Measurements from ENCODE around the gene SLC16A3. TPM values are rescaled to one million over a fixed set of nuclear protein-coding genes. Genes with fewer than 3 reads are reported as not detected.

Gene SLC16A3
- total and polyA plus RNA-seq, 10 of the 15 experiments (the other 5 are each of a cell fraction or from before 2014, with no cell fraction given), result 0.10 to 46.5 (median 8.0) TPM

DNA sequence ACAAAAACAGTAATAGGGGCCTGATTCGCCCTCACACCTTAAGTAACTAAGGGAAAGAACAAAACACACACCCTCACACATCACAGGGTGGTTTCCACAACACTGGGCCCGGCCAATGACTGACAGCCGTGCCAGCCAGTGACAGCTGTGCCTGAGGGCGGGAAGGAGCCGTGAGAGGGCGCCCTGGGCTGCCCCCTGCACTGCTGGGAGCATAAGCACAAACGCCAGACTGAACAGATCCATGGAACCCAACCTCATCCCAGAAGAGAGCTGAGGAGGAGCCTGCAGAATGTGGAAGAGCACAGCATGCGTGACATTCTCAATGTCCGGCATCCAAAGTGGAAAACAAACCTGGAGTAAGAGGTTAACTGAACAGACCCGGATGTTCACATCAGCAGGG, 28.6 kb downstream of the SLC16A3 start (continued):
- TF ChIP-seq, protein P1, sequence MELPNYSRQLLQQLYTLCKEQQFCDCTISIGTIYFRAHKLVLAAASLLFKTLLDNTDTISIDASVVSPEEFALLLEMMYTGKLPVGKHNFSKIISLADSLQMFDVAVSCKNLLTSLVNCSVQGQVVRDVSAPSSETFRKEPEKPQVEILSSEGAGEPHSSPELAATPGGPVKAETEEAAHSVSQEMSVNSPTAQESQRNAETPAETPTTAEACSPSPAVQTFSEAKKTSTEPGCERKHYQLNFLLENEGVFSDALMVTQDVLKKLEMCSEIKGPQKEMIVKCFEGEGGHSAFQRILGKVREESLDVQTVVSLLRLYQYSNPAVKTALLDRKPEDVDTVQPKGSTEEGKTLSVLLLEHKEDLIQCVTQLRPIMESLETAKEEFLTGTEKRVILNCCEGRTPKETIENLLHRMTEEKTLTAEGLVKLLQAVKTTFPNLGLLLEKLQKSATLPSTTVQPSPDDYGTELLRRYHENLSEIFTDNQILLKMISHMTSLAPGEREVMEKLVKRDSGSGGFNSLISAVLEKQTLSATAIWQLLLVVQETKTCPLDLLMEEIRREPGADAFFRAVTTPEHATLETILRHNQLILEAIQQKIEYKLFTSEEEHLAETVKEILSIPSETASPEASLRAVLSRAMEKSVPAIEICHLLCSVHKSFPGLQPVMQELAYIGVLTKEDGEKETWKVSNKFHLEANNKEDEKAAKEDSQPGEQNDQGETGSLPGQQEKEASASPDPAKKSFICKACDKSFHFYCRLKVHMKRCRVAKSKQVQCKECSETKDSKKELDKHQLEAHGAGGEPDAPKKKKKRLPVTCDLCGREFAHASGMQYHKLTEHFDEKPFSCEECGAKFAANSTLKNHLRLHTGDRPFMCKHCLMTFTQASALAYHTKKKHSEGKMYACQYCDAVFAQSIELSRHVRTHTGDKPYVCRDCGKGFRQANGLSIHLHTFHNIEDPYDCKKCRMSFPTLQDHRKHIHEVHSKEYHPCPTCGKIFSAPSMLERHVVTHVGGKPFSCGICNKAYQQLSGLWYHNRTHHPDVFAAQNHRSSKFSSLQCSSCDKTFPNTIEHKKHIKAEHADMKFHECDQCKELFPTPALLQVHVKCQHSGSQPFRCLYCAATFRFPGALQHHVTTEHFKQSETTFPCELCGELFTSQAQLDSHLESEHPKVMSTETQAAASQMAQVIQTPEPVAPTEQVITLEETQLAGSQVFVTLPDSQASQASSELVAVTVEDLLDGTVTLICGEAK (IDR thresholded peaks at IDR 0.05; ENCODE audit: borderline replicate concordance), result no peak
- TF ChIP-seq REST (IDR thresholded peaks at IDR 0.05; ENCODE audit: low read depth, low read length), result no peak
- no peak for TF ChIP-seq SRF (IDR thresholded peaks at IDR 0.05; ENCODE audit: low read depth in 2 of 2, low read length in 2 of 2)
- TF ChIP-seq CHD4 (IDR thresholded peaks at IDR 0.05), result no peak

DNA sequence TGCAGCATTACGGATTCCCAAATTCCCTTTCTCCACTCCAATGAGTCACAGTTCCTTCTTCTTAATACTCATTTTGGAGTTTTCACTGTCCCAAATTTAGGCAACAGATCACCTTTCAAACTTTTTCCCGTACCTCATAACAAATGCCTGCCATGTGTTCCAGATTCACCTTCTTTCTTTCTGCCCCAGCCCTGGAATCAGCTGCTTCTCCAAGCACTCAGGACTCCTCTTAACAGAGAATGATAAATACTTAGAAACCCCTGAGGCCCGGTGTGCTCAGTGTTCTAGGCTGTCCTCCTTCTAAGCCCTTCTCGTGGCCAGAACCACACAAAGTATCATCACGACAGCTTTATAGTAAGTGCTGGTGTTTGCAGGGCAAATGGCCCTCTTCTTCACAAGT, 29.7 kb downstream of the SLC16A3 start:
- Histone ChIP-seq H3K9ac (ENCODE audit: control insufficient read depth, insufficient read depth, low read length) (no peak overlapping the region), H2AFZ (ENCODE audit: control insufficient read depth, low read depth, low read length) (no peak overlapping the region), H4K20me1 (ENCODE audit: control insufficient read depth, insufficient read depth) (no peaks in the 10 kb centered on the region), H3K4me2 (ENCODE audit: control insufficient read depth, insufficient read depth) (no peak overlapping the region), H3K4me3 (no peak overlapping the region), H3K36me3 (ENCODE audit: control insufficient read depth in 2 of 2, insufficient read depth in 2 of 2, low read length in 1 of 2) (peaks cover 37 to 39% of the 10 kb centered on the region in 2 experiments), H3K27me3 (replicated peaks in 1 of 2; ENCODE audit: control insufficient read depth in 2 of 2, insufficient read depth in 2 of 2, low read length in 1 of 2) (no peaks in the 10 kb centered on the region), H3K27ac (ENCODE audit: control insufficient read depth, insufficient read depth) (no peak overlapping the region), H3K4me1 (ENCODE audit: control insufficient read depth, insufficient read depth, low read length) (no peaks in the 10 kb centered on the region), H3K79me2 (ENCODE audit: control insufficient read depth, insufficient read depth, low read length) (no peaks in the 10 kb centered on the region; the same call in 1 of the 2 replicates), H3K9me3 (replicated peaks; ENCODE audit: control insufficient read depth, insufficient read depth, low read length) (no peaks in the 10 kb centered on the region; the same call in 2 of the 3 replicates)
- SMC1A ChIA-PET (ENCODE audit: uncharacterized antibody, unreplicated experiment), result no interaction called here
- CTCF ChIA-PET, result no interaction called here
- TF ChIP-seq POLR2AphosphoS5 (IDR thresholded peaks at IDR 0.05; ENCODE audit: low read length), result peak; percentile 17; the same call in 1 of the 2 replicates
- TF ChIP-seq, protein P2, sequence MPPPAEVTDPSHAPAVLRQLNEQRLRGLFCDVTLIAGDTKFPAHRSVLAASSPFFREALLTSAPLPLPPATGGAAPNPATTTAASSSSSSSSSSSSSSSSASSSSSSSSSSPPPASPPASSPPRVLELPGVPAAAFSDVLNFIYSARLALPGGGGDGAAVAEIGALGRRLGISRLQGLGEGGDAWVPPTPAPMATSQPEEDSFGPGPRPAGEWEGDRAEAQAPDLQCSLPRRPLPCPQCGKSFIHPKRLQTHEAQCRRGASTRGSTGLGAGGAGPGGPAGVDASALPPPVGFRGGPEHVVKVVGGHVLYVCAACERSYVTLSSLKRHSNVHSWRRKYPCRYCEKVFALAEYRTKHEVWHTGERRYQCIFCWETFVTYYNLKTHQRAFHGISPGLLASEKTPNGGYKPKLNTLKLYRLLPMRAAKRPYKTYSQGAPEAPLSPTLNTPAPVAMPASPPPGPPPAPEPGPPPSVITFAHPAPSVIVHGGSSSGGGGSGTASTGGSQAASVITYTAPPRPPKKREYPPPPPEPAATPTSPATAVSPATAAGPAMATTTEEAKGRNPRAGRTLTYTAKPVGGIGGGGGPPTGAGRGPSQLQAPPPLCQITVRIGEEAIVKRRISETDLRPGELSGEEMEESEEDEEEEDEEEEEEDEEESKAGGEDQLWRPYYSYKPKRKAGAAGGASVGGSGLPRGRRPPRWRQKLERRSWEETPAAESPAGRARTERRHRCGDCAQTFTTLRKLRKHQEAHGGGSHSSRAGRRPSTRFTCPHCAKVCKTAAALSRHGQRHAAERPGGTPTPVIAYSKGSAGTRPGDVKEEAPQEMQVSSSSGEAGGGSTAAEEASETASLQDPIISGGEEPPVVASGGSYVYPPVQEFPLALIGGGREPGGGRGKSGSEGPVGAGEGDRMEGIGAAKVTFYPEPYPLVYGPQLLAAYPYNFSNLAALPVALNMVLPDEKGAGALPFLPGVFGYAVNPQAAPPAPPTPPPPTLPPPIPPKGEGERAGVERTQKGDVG (CRISPR knock-in tag; IDR thresholded peaks at IDR 0.05), result no peak
- TSS peak; percentile 15 for BruUV-seq (replicated peaks)
- ATAC-seq (no peak), DNase-seq (ENCODE audit: low read depth, low spot score) (no peak), FAIRE-seq (no peak)
- WGBS (ENCODE audit: insufficient coverage, insufficient replicate concordance, low lambda C conversion rate, missing lambda C conversion rate), result 85% methylated on average over 5 of the region's 5 CpGs
- POLR2A ChIA-PET, result no interaction called here
- RAD21 ChIA-PET (ENCODE audit: unreplicated experiment), result no interaction called here
- in situ Hi-C loops (cut with MboI) (no loop called here), intact Hi-C loops (cut with micrococcal nuclease; ENCODE audit: unreplicated experiment) (no loop called here)
